Stimulated activated CD8-positive, alpha-beta memory T cell treated with anti-CD3 and anti-CD28 coated beads, Interleukin-4, amount 100 ng/mL, for 48 hours (primary cell): ENCODE measurements around the gene ZBTB7A.

Source experiments
- DNase-seq: peaks from one replicate; pipeline ENCODE4 v3.0.0-alpha.2; 2020

The ZBTB7A gene

GRCh38 chr19:4052114-4052992, 14.3 kb downstream of the ZBTB7A start:
- DNase-seq: no peak

GRCh38 chr19:4051175-4052101, 15.3 kb downstream of the ZBTB7A start:
- peak; percentile 76 for DNase-seq

- no peak for DNase-seq
Observed at GRCh38 chr19:4049432-4049831, 17.3 kb downstream of the ZBTB7A start.

- DNase-seq: no peak
Observed at GRCh38 chr19:4046946-4047683, 19.6 kb downstream of the ZBTB7A start.

GRCh38 chr19:4046362-4046691, 20.4 kb downstream of the ZBTB7A start:
- no peak for DNase-seq

- no peak for DNase-seq
Observed at GRCh38 chr19:4045597-4046361, 20.9 kb downstream of the ZBTB7A start.

GRCh38 chr19:4044990-4045465, 21.7 kb downstream of the ZBTB7A start:
- no peak for DNase-seq

- DNase-seq: no peak
Observed at GRCh38 chr19:4043966-4044715, 22.6 kb downstream of the ZBTB7A start.

GRCh38 chr19:4043401-4043800, 23.3 kb downstream of the ZBTB7A start:
- DNase-seq: no peak

- no peak for DNase-seq
Observed at GRCh38 chr19:4042731-4043082, 24.0 kb downstream of the ZBTB7A start.

- DNase-seq: no peak
Observed at GRCh38 chr19:4042064-4042730, 24.5 kb downstream of the ZBTB7A start.

- no peak for DNase-seq
Observed at GRCh38 chr19:4038661-4039423, 27.9 kb downstream of the ZBTB7A start.

- DNase-seq: no peak
Observed at GRCh38 chr19:4038057-4038456, 28.6 kb downstream of the ZBTB7A start.

- DNase-seq: no peak
Observed at GRCh38 chr19:4037301-4037949, 29.3 kb downstream of the ZBTB7A start.

GRCh38 chr19:4036576-4037300, 30.0 kb downstream of the ZBTB7A start:
- DNase-seq: no peak

GRCh38 chr19:4035582-4035981, 31.1 kb downstream of the ZBTB7A start:
- DNase-seq: no peak

GRCh38 chr19:4035018-4035566, 31.6 kb downstream of the ZBTB7A start:
- no peak for DNase-seq
